K562 (cell line): ENCODE measurements around the gene ABCC5. TPM values are rescaled to one million over a fixed set of nuclear protein-coding genes. Genes with fewer than 3 reads are reported as not detected.
A peak's percentile ranks its signal among the peaks of the same experiment; 100 is the strongest.

ENCODE experiments used
- ATAC-seq: fragments of 200-7000 bp; cut with Tn5 transposase; 3 replicates; pipeline ENCODE4 v1.9.1; 2020; ENCODE audit warnings: moderate library complexity
- BruUV-seq: library from RNA; stranded (reverse); fragments of 400-500 nt; replicated peaks from 2 replicates; lab custom pipeline; 2021; lab: Mats Ljungman, UMichigan
- CTCF ChIA-PET: fragments of 300-600 bp; formaldehyde crosslinking; extraction: SDS; loops from one replicate; lab custom pipeline; 2021; ENCODE audit warnings: low intra/inter-chr PET ratio; lab: Yijun Ruan, JAX
- POLR2A ChIA-PET: fragments of 300-600, 350-650 bp; sonication (Branson Sonifier 250); formaldehyde crosslinking; extraction: SDS; loops from one replicate; lab custom pipeline; 2021; ENCODE audit warnings: antibody characterized with exemption, inconsistent platforms; lab: Yijun Ruan, JAX
- DNase-seq, 4 experiments: peaks; one replicate each; pipeline versions ENCODE4 v3.0.0 to v3.0.0-alpha.2; 2011 to 2018; ENCODE audit warnings: low spot score in 3 of 4, mixed read lengths in 3 of 4; ENCODE audit errors: extremely low read depth in 1 of 4
- FAIRE-seq: peaks from 2 replicates; lab custom pipeline; 2011; peaks lifted over from hg19 to GRCh38; lab: Jason Lieb, UNC
- H2AFZ ChIP-seq: 2 replicates; pipeline ENCODE4 v1.6.0; 2011; ENCODE audit warnings: low read depth, low read length, control low read depth, inconsistent platforms
- H3K27ac ChIP-seq: fragments of 200-600 bp; 3 replicates; pipeline ENCODE4 v1.8.0; 2011; ENCODE audit warnings: low read depth, mild to moderate bottlenecking, control low read depth, inconsistent platforms, low read length, moderate library complexity, mixed read lengths; ENCODE audit errors: extremely low read depth
- H3K27me3 ChIP-seq, 2 experiments: fragments of 300-600 bp in 1 of 2; 2 replicates in 1 of 2; 3 replicates in 1 of 2; pipeline versions ENCODE4 v1.6.0 to v1.8.0; 2011; ENCODE audit warnings: inconsistent platforms in 2 of 2, low read length in 2 of 2, mild to moderate bottlenecking in 1 of 2, mixed read lengths in 1 of 2, moderate library complexity in 1 of 2; ENCODE audit not compliant: control insufficient read depth in 2 of 2, insufficient read depth in 2 of 2
- H3K36me3 ChIP-seq: fragments of 300-600 bp; 3 replicates; pipeline ENCODE4 v1.8.0; 2011; ENCODE audit warnings: mild to moderate bottlenecking, low read length, inconsistent platforms; ENCODE audit not compliant: control insufficient read depth, insufficient read depth
- H3K4me1 ChIP-seq, 2 experiments: fragments of 200-600 bp in 1 of 2; replicated peaks in 1 of 2; 2 replicates in 1 of 2; 3 replicates in 1 of 2; pipeline versions ENCODE4 v1.5.1 to v1.8.0; 2011; ENCODE audit warnings: inconsistent platforms in 2 of 2, low read length in 2 of 2, mild to moderate bottlenecking in 1 of 2, mixed read lengths in 1 of 2, moderate library complexity in 1 of 2; ENCODE audit not compliant: control insufficient read depth in 2 of 2, insufficient read depth in 2 of 2
- H3K4me2 ChIP-seq: 2 replicates; pipeline ENCODE4 v1.6.1; 2011; ENCODE audit warnings: low read length, control low read depth, inconsistent platforms, mixed read lengths; ENCODE audit not compliant: insufficient read depth
- H3K4me3 ChIP-seq: fragments of 200-600 bp; sonication (generic), shearing (Covaris generic); 2 replicates; pipeline ENCODE4 v1.5.1; 2016; ENCODE audit warnings: control low read depth, inconsistent platforms
- H3K79me2 ChIP-seq: fragments of 200-600 bp; 3 replicates; pipeline ENCODE4 v1.8.0; 2011; ENCODE audit warnings: low read length, inconsistent platforms; ENCODE audit not compliant: control insufficient read depth, insufficient read depth
- H3K9ac ChIP-seq, 2 experiments: 2 replicates each; pipeline versions ENCODE4 v1.6.0 to v1.6.1; 2011; ENCODE audit warnings: low read depth in 2 of 2, low read length in 2 of 2, control low read depth in 1 of 2, inconsistent platforms in 1 of 2, mild to moderate bottlenecking in 1 of 2, mixed read lengths in 1 of 2; ENCODE audit not compliant: insufficient read depth in 1 of 2
- H3K9me1 ChIP-seq: one replicate; pipeline ENCODE4 v1.6.0; 2011; ENCODE audit warnings: inconsistent platforms, mild to moderate bottlenecking, low read length, moderate library complexity; ENCODE audit not compliant: control insufficient read depth, insufficient read depth
- H3K9me3 ChIP-seq: replicated peaks from 2 replicates; pipeline ENCODE4 v1.5.1; 2011; ENCODE audit warnings: low read depth, low read length, inconsistent platforms; ENCODE audit not compliant: control insufficient read depth, insufficient read depth
- H4K20me1 ChIP-seq: replicated peaks from 2 replicates; pipeline ENCODE4 v1.6.1; 2011; ENCODE audit warnings: low read length, inconsistent platforms, mixed read lengths; ENCODE audit not compliant: control insufficient read depth, insufficient read depth
- CTCF ChIP-seq, 3 experiments: IDR thresholded peaks in 2 of 3; conservative IDR thresholded peaks in 1 of 3; 2 replicates each; pipeline ENCODE4 v1.5.1; 2011 to 2012; ENCODE audit warnings: low read length in 3 of 3, mild to moderate bottlenecking in 3 of 3, control low read depth in 2 of 3, improper control_type of control experiment in 1 of 3, inconsistent platforms in 1 of 3, low read depth in 1 of 3, mixed read lengths in 1 of 3, moderate library complexity in 1 of 3; ENCODE audit not compliant: insufficient read depth in 2 of 3
- HCFC1 ChIP-seq: IDR thresholded peaks from 2 replicates; pipeline ENCODE4 v1.6.1; 2012; ENCODE audit warnings: low read depth, low read length, improper control_type of control experiment
- WGBS: fragments of 100-300 bp; shearing (Covaris generic); methylation state at CpG from one replicate; pipeline ENCODE4 v1.1.6; 2016; ENCODE audit warnings: low coverage, mixed read lengths; ENCODE audit not compliant: insufficient coverage; ENCODE audit errors: missing lambda C conversion rate; 5-methylcytosine and 5-hydroxymethylcytosine counted together
- in situ Hi-C: fragments of 300-500 bp; cut with MboI; formaldehyde crosslinking; loops from 4 replicates; pipeline ENCODE4 v1.15.0; 2018; ENCODE audit warnings: inconsistent platforms, mixed read lengths
- intact Hi-C: fragments of 100-400 bp; cut with micrococcal nuclease; formaldehyde crosslinking; loops from 2 replicates; pipeline ENCODE4 v1.14.2; 2022
- polyA plus RNA-seq, 8 experiments: library from polyadenylated mRNA; depleted of rRNA in 4 of 8; stranded (reverse) in 5 of 8; unstranded in 3 of 8; fragments of >200 nt; fragmentation: Nextera tagmentation in 2 of 8; fragmentation: Illumina TruSeq in 1 of 8; extraction: Ambion mirVana in 2 of 8; extraction: Trizol in 1 of 8; gene quantifications; 2 replicates each; pipeline versions ENCODE4 v1.2.1 to v1.2.3, GENCODE V29; 2011 to 2014; ENCODE audit warnings: inconsistent platforms in 1 of 8, missing spikeins in 1 of 8
- total RNA-seq, 7 experiments: library from RNA; depleted of rRNA in 6 of 7; stranded (reverse); fragments of >200 nt in 6 of 7; fragmentation: Illumina TruSeq in 2 of 7; extraction: Trizol in 2 of 7; gene quantifications; 2 replicates each; pipeline versions ENCODE4 v1.2.1 to v1.2.3, GENCODE V29; 2011 to 2021; ENCODE audit warnings: low replicate concordance in 1 of 7

The ABCC5 gene
- total and polyA plus RNA-seq, 9 of the 15 experiments (the other 6 are each of a cell fraction or from before 2014, with no cell fraction given): 22.0 to 53.0 (median 41.9) TPM

GRCh38 chr3:184037816-184038215 lies 20.1 kb upstream of the ABCC5 start:
- 0 out of 2 replicates have a peak overlapping the region, but pooled peaks have one; percentile 44 for H2AFZ ChIP-seq
- H3K4me3 ChIP-seq: no peak overlapping the region
- TF ChIP-seq CTCF (IDR thresholded peaks at IDR 0.05 in 2 of 3, conservative IDR thresholded peaks at IDR 0.05 in 1 of 3; ENCODE audit: insufficient read depth in 2 of 3, low read depth in 1 of 3, low read length in 3 of 3): peak; percentile 3 to 29 (median 8); a peak in 1 of 6 replicates
- no peak for TF ChIP-seq HCFC1
- TF ChIP-seq, all 486 proteins: peak for 1
- no peaks in the 10 kb centered on the region for H4K20me1 ChIP-seq
- H3K4me1 ChIP-seq: no peaks in the 10 kb centered on the region
- CTCF ChIA-PET: no interaction called here
- POLR2A ChIA-PET: no interaction called here
- H3K9ac ChIP-seq: no peak overlapping the region
- no peaks in the 10 kb centered on the region for H3K36me3 ChIP-seq
- H3K4me2 ChIP-seq: no peak overlapping the region
- peaks cover 3 to 6% of the 10 kb centered on the region in 2 experiments; a peak in 4 of 5 replicates for H3K27me3 ChIP-seq
- DNase-seq (no peak), ATAC-seq (no peak; the same call in 2 of the 3 replicates), FAIRE-seq (no peak)
- H3K9me3 ChIP-seq: no peaks in the 10 kb centered on the region
- H3K79me2 ChIP-seq: no peaks in the 10 kb centered on the region
- in situ Hi-C loops (no loop called here), intact Hi-C loops (no loop called here)
- H3K9me1 ChIP-seq: no peaks in the 10 kb centered on the region
- BruUV-seq: no TSS peak
- no peak overlapping the region for H3K27ac ChIP-seq
- WGBS: 15% methylated on average over 7 of the region's 7 CpGs
